ENCODE data around the gene HINT3.

- TF ChIP-seq, protein P1, sequence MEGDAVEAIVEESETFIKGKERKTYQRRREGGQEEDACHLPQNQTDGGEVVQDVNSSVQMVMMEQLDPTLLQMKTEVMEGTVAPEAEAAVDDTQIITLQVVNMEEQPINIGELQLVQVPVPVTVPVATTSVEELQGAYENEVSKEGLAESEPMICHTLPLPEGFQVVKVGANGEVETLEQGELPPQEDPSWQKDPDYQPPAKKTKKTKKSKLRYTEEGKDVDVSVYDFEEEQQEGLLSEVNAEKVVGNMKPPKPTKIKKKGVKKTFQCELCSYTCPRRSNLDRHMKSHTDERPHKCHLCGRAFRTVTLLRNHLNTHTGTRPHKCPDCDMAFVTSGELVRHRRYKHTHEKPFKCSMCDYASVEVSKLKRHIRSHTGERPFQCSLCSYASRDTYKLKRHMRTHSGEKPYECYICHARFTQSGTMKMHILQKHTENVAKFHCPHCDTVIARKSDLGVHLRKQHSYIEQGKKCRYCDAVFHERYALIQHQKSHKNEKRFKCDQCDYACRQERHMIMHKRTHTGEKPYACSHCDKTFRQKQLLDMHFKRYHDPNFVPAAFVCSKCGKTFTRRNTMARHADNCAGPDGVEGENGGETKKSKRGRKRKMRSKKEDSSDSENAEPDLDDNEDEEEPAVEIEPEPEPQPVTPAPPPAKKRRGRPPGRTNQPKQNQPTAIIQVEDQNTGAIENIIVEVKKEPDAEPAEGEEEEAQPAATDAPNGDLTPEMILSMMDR (conservative IDR thresholded peaks at IDR 0.05 in 1 of 2, IDR thresholded peaks at IDR 0.05 in 1 of 2; ENCODE audit: extremely low read depth in 1 of 2, insufficient read depth in 1 of 2, low read depth in 1 of 2, low read length in 2 of 2): no peak
- TF ChIP-seq EZH2 (IDR thresholded peaks at IDR 0.05; ENCODE audit: borderline replicate concordance, low read length): no peak
Measured at GRCh38 chr6:125930765-125931418, 25.7 kb upstream of the HINT3 start.

Data from mammary epithelial cell (primary cell).